Measurements from ENCODE around the gene TM9SF1. TPM values are rescaled to one million over a fixed set of nuclear protein-coding genes. Genes with fewer than 3 reads are reported as not detected.

Gene TM9SF1
- total and polyA plus RNA-seq, 2 of the 13 experiments (the other 11 are each of a cell fraction or from before 2014, with no cell fraction given) = 83.2 to 110 TPM

GRCh38 chr14:24195186-24196070, at the start of gene TM9SF1 (continued):
- TF ChIP-seq AHDC1 (CRISPR knock-in tag; IDR thresholded peaks at IDR 0.05; ENCODE audit: borderline replicate concordance) (no peak), HMG20B (CRISPR knock-in tag; conservative IDR thresholded peaks at IDR 0.05) (peak; percentile 31; the same call in 1 of the 2 replicates), EEA1 (CRISPR knock-in tag; IDR thresholded peaks at IDR 0.05; ENCODE audit: borderline replicate concordance) (peak; percentile 99), ZNF839 (CRISPR knock-in tag; IDR thresholded peaks at IDR 0.05; ENCODE audit: borderline replicate concordance) (peak; percentile 100), ZNF33A (CRISPR knock-in tag; IDR thresholded peaks at IDR 0.05; ENCODE audit: borderline replicate concordance) (no peak), SPEN (CRISPR knock-in tag; IDR thresholded peaks at IDR 0.05; ENCODE audit: low read depth) (peak; percentile 99), REXO4 (CRISPR knock-in tag; IDR thresholded peaks at IDR 0.05; ENCODE audit: borderline replicate concordance) (peak; percentile 90), ZNF569 (CRISPR knock-in tag; IDR thresholded peaks at IDR 0.05; ENCODE audit: borderline replicate concordance) (peak; percentile 100), PAX8 (CRISPR knock-in tag; IDR thresholded peaks at IDR 0.05; ENCODE audit: borderline replicate concordance) (peak; percentile 99), JARID2 (CRISPR knock-in tag; IDR thresholded peaks at IDR 0.05; ENCODE audit: insufficient replicate concordance) (peak; percentile 99), ZNF746 (CRISPR knock-in tag; IDR thresholded peaks at IDR 0.05) (no peak), MAZ (IDR thresholded peaks at IDR 0.05; ENCODE audit: borderline replicate concordance, low read depth, low read length) (peak; percentile 90), MAZ (CRISPR knock-in tag; IDR thresholded peaks at IDR 0.05; ENCODE audit: low read depth) (peak; percentile 100), TCF12 (IDR thresholded peaks at IDR 0.05) (no peak), TCF12 (CRISPR knock-in tag; IDR thresholded peaks at IDR 0.05) (peak; percentile 81; the same call in 1 of the 2 replicates), PHF21A (CRISPR knock-in tag; IDR thresholded peaks at IDR 0.05) (no peak), ZNF660 (CRISPR knock-in tag; IDR thresholded peaks at IDR 0.05; ENCODE audit: borderline replicate concordance, low read depth) (no peak; the same call in none of the 2 replicates), HMGXB3 (CRISPR knock-in tag; IDR thresholded peaks at IDR 0.05; ENCODE audit: borderline replicate concordance) (peak; percentile 97), HNRNPL (IDR thresholded peaks at IDR 0.05; ENCODE audit: low read depth, low read length) (peak; percentile 73; the same call in 1 of the 2 replicates)
